Testis (tissue), 3 donors: Measurements from ENCODE around the gene RND1. TPM values are rescaled to one million over a fixed set of nuclear protein-coding genes. Genes with fewer than 3 reads are reported as not detected.

Source experiments
- DNase-seq: peaks from one replicate; pipeline ENCODE4 v3.0.0-alpha.2; 2019
- H3K27ac ChIP-seq, 2 donors: fragments of 200-600 bp; sonication (generic); one replicate each; pipeline ENCODE4 v1.5.1; 2019
- H3K27me3 ChIP-seq: fragments of 200-600 bp; sonication (generic); one replicate; pipeline ENCODE4 v1.5.1; 2019
- H3K36me3 ChIP-seq: fragments of 200-600 bp; sonication (generic); one replicate; pipeline ENCODE4 v1.5.1; 2017; ENCODE audit warnings: low read depth; ENCODE audit errors: missing control alignments
- H3K4me1 ChIP-seq: fragments of 200-600 bp; sonication (generic); one replicate; pipeline ENCODE4 v1.5.1; 2019
- H3K4me3 ChIP-seq, 2 donors: fragments of 200-600 bp; sonication (generic); one replicate each; pipeline ENCODE4 v1.5.1; 2017 to 2019
- H3K9me3 ChIP-seq: fragments of 200-600 bp; sonication (generic); one replicate; pipeline ENCODE4 v1.5.1; 2017
- POLR2A ChIP-seq: fragments of 450-650 bp; IDR thresholded peaks from one replicate; pipeline ENCODE4 v1.6.1; 2017; ENCODE audit warnings: antibody characterized with exemption, mild to moderate bottlenecking, moderate library complexity
- WGBS, 2 donors: methylation state at CpG; one replicate each; pipeline ENCODE4 v1.1.5; 2018; 5-methylcytosine and 5-hydroxymethylcytosine counted together
- intact Hi-C: fragments of 100-400 bp; cut with DNase I; formaldehyde crosslinking; loops from one replicate; pipeline ENCODE4 v1.15.1; 2023; ENCODE audit warnings: low total_unique reads
- polyA plus RNA-seq: library from polyadenylated mRNA; stranded (reverse); fragments of 350-450 nt; fragmentation: Illumina TruSeq; extraction: RNeasy Lipid Tissue Mini Kit (QIAGEN cat#74804); gene quantifications from one replicate; pipeline ENCODE4 v1.2.3, GENCODE V29; 2014; ENCODE audit warnings: low read depth, low replicate concordance; ENCODE audit not compliant: insufficient read depth
- total RNA-seq, 2 donors: library from RNA; depleted of rRNA; stranded (reverse); fragments of >200 nt; gene quantifications; one replicate each; pipeline ENCODE4 v1.2.3, GENCODE V29; 2016
- TF ChIP-seq, protein P1 (sequence below), 3 experiments: fragments of 450-650 bp in 2 of 3; fragments of 200-600 bp in 1 of 3; sonication (generic) in 1 of 3; IDR thresholded peaks; one replicate each; pipeline ENCODE4 v1.5.1; 2016 to 2019; ENCODE audit warnings: antibody characterized with exemption in 3 of 3, mild to moderate bottlenecking in 2 of 3, moderate library complexity in 1 of 3

The RND1 gene
- total and polyA plus RNA-seq, 3 donors from 2014 or later = 0.81 to 1.2 (median 1.1) TPM

DNA sequence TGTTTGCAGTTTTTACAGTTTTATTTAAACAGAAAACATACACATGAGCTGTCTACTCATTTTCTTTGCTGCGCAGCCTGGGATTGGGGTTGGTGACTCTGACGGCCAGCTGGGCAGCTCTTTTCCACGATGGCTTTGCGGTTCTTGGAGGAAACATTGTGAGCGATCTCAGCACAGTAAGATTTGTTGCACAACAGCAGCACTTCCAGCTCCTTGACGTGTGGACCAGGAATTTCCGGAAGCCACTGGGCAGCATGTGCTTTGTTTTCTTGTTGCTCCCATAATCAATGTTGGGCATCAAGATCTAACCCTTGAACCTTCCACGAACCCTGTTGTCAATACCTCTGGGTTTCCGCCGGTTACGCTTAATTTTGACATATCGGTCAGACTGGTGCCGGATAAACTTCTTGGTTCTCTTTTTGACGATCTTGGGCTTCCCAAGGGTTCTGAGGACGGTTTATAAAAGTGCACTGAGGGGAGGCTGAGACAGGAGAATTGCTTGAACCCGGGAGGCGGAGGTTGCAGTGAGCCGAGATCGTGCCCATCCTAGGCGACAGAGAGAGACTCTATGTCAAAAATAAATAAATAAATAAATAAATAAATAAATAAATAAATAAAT is 37.8 kb upstream of the RND1 start:
- Histone ChIP-seq H3K27ac (no peak overlapping the region), H3K27me3 (no peaks in the 10 kb centered on the region), H3K36me3 (no peaks in the 10 kb centered on the region), H3K4me1 (no peaks in the 10 kb centered on the region), H3K4me3 (peak overlapping the region; percentile 13 to 43), H3K9me3 (no peaks in the 10 kb centered on the region)
- WGBS, 2 donors = 36 to 59% methylated on average over 20 of the region's 20 CpGs
- no peak for DNase-seq
- intact Hi-C loops = no loop called here
- no peak for TF ChIP-seq POLR2A
- TF ChIP-seq, protein P1, sequence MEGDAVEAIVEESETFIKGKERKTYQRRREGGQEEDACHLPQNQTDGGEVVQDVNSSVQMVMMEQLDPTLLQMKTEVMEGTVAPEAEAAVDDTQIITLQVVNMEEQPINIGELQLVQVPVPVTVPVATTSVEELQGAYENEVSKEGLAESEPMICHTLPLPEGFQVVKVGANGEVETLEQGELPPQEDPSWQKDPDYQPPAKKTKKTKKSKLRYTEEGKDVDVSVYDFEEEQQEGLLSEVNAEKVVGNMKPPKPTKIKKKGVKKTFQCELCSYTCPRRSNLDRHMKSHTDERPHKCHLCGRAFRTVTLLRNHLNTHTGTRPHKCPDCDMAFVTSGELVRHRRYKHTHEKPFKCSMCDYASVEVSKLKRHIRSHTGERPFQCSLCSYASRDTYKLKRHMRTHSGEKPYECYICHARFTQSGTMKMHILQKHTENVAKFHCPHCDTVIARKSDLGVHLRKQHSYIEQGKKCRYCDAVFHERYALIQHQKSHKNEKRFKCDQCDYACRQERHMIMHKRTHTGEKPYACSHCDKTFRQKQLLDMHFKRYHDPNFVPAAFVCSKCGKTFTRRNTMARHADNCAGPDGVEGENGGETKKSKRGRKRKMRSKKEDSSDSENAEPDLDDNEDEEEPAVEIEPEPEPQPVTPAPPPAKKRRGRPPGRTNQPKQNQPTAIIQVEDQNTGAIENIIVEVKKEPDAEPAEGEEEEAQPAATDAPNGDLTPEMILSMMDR (IDR thresholded peaks at IDR 0.05) = no peak

DNA sequence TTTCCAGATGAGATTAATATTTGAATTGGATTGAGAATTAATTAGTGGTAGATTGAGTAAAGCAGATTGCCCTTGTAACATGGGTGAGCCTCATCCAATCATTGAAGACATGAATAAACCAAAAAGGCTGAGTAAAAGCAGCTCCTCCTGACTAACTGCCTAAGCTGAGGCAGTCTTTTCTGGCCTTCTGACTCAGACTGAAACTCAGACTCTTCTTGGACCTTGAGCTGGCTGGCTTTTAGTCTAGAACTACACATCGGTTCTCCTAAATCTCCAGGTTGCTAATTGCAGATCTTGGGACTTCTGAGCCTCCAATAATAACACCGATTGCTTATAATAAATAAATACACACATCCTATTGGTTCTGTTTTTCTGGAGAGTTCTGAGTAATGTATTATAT is 35.6 kb upstream of the RND1 start:
- Histone ChIP-seq H3K4me1 (no peaks in the 10 kb centered on the region), H3K36me3 (no peaks in the 10 kb centered on the region), H3K27me3 (no peaks in the 10 kb centered on the region), H3K27ac (no peak overlapping the region), H3K4me3 (no peak overlapping the region), H3K9me3 (no peaks in the 10 kb centered on the region)
- DNase-seq = no peak
- TF ChIP-seq, protein P1 (IDR thresholded peaks at IDR 0.05) = no peak
- no peak for TF ChIP-seq POLR2A
- WGBS, 2 donors = 89 to 90% methylated on average over 2 of the region's 2 CpGs
- intact Hi-C loops = no loop called here

DNA sequence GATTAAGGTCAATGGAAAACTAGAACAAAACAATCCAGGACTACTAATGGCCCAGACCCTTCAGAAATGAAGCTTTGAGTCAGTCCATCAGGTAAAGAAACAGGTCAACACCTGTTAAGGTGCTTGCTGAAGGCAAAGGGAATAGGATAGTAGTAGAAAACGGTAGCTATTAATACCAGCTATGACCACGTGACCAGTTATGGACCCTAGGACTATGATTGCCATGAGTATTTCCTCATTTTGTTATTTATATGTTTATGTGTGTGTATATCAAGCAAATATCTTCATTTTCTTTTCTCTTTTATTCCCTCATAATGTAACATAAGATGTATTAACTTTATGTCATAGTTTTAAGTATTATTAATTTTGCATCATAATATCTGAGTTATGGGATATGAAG is 34.0 kb upstream of the RND1 start:
- no peak overlapping the region for H3K4me3 ChIP-seq
- no peaks in the 10 kb centered on the region for H3K4me1 ChIP-seq
- H3K27ac ChIP-seq = no peak overlapping the region
- no peak for DNase-seq
- no peak for TF ChIP-seq POLR2A
- TF ChIP-seq, protein P1 (IDR thresholded peaks at IDR 0.05) = no peak
- 75 to 84% methylated on average over 2 of the region's 2 CpGs for WGBS, 2 donors
- H3K36me3 ChIP-seq = no peaks in the 10 kb centered on the region
- H3K9me3 ChIP-seq = no peaks in the 10 kb centered on the region
- intact Hi-C loops = no loop called here
- H3K27me3 ChIP-seq = no peaks in the 10 kb centered on the region

DNA sequence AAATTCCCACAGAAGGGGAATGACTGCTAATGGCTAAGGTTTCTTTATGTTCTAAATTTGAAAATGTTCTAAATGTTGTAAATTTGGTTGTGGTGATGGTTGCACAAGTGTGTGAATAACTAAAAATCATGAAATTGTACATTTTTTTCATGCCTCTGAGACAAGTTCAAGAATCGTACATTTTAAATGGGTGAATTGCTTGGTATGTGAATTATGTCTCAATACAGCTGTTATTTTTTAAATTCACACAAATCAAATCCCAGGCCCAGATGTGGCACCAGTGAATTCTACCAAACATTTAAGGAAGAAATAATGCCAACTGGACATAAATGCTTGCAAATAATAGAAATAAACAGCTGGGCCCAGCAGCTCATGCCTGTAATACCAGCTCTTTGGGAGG is 28.6 kb upstream of the RND1 start:
- TF ChIP-seq, protein P1 (IDR thresholded peaks at IDR 0.05) = no peak
- TF ChIP-seq POLR2A = no peak
- H3K27me3 ChIP-seq = no peaks in the 10 kb centered on the region
- H3K27ac ChIP-seq = no peak overlapping the region
- DNase-seq = no peak
- no peak overlapping the region for H3K4me3 ChIP-seq
- no peaks in the 10 kb centered on the region for H3K36me3 ChIP-seq
- intact Hi-C loops = no loop called here
- peaks cover 9% of the 10 kb centered on the region for H3K4me1 ChIP-seq
- 78 to 85% methylated on average over 1 of the region's 1 CpG for WGBS, 2 donors
- no peaks in the 10 kb centered on the region for H3K9me3 ChIP-seq
